ENCODE measurements around the gene MSI2.

Gene MSI2

DNA sequence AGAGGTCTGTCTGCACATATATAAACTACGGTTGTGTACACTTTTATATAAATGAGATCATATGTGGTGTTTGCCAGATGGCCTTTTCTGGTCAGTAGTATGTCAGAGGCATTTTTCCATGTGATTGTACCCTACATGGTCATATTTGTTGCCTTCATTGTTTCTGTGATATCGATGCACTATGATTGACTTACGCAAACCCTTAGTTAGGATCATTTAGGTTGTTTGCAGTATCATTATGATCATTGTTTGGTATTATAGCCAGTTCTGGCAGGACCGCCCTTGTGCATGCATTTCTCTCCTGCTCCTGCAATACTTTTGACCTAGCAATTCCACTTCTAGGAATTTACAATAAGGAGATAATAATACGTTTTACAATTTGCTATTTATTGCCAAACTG lies 169.1 kb downstream of the MSI2 start:
- TF ChIP-seq, protein P1, sequence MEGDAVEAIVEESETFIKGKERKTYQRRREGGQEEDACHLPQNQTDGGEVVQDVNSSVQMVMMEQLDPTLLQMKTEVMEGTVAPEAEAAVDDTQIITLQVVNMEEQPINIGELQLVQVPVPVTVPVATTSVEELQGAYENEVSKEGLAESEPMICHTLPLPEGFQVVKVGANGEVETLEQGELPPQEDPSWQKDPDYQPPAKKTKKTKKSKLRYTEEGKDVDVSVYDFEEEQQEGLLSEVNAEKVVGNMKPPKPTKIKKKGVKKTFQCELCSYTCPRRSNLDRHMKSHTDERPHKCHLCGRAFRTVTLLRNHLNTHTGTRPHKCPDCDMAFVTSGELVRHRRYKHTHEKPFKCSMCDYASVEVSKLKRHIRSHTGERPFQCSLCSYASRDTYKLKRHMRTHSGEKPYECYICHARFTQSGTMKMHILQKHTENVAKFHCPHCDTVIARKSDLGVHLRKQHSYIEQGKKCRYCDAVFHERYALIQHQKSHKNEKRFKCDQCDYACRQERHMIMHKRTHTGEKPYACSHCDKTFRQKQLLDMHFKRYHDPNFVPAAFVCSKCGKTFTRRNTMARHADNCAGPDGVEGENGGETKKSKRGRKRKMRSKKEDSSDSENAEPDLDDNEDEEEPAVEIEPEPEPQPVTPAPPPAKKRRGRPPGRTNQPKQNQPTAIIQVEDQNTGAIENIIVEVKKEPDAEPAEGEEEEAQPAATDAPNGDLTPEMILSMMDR (IDR thresholded peaks at IDR 0.05; ENCODE audit: insufficient read depth, low read depth, low read length, missing control alignments), result no peak
- DNase-seq (ENCODE audit: low read depth), result no peak
- no peak overlapping the region for H3K4me3 ChIP-seq (ENCODE audit: low read depth, low read length)

DNA sequence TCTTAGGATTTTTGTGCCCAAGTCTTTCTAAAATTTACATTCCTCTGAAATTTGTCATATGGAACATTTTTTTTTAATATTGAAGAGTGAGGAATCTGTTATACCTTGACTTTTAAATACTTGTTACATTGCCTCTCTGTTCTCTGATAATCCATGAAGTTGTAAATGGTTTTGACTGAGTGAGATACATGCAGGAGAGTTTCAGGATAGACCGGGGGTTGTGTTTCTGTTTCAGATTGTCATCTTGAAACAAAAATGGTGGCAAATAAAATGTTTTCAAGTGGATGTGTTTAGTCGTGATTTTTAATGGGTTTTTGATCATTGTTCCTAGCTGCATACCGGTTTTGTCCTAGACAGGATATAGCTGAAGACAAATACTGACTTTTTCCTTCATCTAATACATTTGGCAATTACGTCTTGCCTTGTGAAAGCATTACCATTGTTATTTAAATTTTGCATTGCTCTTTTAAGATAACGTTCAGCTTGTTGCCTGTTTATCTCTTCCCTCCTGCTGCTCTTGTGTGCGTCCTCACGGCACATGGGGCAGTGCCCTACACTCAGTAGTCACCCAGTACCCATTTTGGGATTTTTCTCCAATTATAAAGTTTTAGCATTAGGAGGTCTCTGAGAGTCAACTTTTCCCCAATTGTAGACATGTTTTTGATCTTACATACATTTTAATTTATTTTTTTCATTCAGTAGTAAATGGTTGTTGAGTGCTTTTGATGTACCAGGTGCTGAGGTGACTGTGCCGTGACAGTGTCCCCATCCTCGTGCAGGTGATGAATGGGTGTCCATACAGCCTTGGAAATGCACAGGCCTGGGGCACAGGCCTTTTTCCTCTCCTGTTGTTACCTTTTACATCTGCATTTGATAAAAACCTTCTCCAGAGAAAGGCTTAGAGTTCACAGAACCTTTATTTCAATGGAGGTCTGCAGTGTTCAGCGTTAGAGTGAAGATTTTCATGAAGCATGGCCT lies 169.9 kb downstream of the MSI2 start:
- no peak overlapping the region for H3K4me3 ChIP-seq (ENCODE audit: low read depth, low read length)
- TF ChIP-seq, protein P1 (IDR thresholded peaks at IDR 0.05; ENCODE audit: insufficient read depth, low read depth, low read length, missing control alignments), result no peak
- peak; percentile 61 for DNase-seq (ENCODE audit: low read depth)

DNA sequence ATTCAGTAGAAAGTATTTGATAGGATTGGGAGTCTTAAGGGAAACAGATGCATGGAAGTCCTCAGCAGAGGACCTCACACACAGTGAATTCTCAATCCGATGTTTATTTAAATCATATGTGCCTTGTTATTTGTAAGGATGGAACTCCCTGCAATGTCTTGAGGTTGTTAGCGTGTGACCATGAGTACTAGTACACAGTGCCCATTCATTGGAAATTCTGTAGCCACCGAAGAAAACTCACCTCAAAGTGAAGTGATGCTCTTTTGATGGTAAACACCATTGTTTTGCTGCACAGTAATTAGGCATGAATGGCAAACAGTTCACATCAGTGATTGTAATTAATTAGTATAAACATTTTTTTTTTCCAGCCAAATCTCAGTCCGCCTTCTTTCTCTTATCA lies 173.6 kb downstream of the MSI2 start:
- no peak overlapping the region for H3K4me3 ChIP-seq (ENCODE audit: low read depth, low read length)
- no peak for DNase-seq (ENCODE audit: low read depth)
- TF ChIP-seq, protein P1 (IDR thresholded peaks at IDR 0.05; ENCODE audit: insufficient read depth, low read depth, low read length, missing control alignments), result no peak

DNA sequence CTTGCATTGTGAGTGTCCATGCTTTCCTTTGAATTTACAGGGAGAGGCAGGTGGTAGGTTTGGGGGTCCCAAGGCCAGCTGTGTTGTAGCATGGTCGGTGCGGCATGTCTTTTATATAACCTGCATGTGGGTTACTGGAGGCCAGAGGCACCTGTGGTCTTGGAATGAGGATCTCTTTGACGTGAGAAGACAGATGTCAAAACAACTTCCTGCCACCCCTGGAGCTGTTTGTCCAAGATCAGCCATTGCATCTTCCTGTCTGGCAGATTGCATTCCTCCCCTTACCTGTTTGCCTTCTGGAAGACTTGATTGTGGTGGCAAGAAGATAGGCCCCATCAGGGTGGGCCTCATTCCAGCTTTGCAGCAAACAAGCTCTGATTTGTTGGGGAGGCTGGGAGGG lies 175.1 kb downstream of the MSI2 start:
- DNase-seq (ENCODE audit: low read depth), result no peak
- TF ChIP-seq, protein P1 (IDR thresholded peaks at IDR 0.05; ENCODE audit: insufficient read depth, low read depth, low read length, missing control alignments), result no peak
- H3K4me3 ChIP-seq (ENCODE audit: low read depth, low read length), result no peak overlapping the region

DNA sequence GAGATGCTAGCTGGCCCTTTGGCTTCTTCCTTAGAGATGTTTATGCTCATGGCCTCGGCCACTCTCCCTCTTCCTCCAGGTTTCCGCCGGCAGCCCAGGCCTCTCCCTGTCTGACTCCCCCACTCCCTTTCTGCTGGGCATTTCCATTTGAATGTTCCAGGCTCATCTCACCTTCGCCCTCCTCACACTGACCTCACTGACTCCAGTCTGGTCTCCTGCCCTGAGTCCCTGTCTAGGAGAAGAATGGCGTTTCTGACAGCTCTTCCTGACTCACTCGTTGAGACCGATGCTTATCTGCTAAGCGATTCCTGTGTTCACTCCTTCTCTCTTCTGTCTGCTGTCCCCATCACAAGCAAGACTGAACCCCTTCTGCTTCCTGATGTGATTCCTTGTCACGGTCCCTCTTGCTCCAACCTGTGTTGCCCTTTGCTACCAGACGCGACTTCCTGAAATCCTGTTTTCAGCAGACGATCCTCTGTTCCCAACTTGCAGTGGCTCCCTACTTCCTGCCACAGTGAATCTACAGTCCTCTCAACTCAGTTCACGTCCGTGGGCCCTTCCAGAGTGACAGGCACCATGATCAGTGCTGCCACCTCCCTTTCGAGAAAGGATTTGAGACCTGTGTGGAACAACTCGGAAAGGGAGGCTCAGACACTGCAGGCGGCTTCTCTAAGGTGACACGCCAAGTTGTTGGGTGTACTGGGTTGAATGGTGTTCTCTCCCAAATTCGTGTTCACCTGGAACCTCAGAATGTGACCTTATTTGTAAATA lies 176.4 kb downstream of the MSI2 start:
- DNase-seq (ENCODE audit: low read depth), result no peak
- H3K4me3 ChIP-seq (ENCODE audit: low read depth, low read length), result no peak overlapping the region
- TF ChIP-seq, protein P1 (IDR thresholded peaks at IDR 0.05; ENCODE audit: insufficient read depth, low read depth, low read length, missing control alignments), result no peak

DNA sequence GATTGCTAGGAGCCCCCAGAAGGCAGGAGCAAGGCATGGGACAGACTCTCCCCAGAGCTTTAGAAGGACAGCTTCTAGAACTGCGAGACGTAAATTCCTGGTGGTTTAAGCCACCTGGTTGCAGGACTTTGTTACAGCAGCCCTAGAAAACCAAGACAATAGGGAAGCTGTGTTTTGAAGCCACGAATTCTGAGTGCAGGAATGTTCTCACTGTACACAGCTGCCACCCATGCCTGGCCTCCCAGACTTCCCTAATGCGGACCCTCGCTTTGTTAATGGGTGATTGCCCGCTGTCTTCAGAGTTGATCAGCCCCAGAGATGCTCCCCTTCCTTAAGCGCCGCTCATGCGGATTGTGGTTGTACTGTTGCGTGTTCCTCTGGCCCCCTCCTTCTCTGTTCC lies 177.1 kb downstream of the MSI2 start:
- TF ChIP-seq, protein P1 (IDR thresholded peaks at IDR 0.05; ENCODE audit: insufficient read depth, low read depth, low read length, missing control alignments), result no peak
- DNase-seq (ENCODE audit: low read depth), result no peak

More for the DNA sequence above, 177.1 kb downstream of the MSI2 start:
- no peak overlapping the region for H3K4me3 ChIP-seq (ENCODE audit: low read depth, low read length)
